ENCODE measurements around the gene LTK. TPM values are rescaled to one million over a fixed set of nuclear protein-coding genes. Genes with fewer than 3 reads are reported as not detected.
A peak's percentile ranks its signal among the peaks of the same experiment; 100 is the strongest.

Gene LTK
- total RNA-seq, 1 experiment from 2014 or later = 9.2 TPM

DNA sequence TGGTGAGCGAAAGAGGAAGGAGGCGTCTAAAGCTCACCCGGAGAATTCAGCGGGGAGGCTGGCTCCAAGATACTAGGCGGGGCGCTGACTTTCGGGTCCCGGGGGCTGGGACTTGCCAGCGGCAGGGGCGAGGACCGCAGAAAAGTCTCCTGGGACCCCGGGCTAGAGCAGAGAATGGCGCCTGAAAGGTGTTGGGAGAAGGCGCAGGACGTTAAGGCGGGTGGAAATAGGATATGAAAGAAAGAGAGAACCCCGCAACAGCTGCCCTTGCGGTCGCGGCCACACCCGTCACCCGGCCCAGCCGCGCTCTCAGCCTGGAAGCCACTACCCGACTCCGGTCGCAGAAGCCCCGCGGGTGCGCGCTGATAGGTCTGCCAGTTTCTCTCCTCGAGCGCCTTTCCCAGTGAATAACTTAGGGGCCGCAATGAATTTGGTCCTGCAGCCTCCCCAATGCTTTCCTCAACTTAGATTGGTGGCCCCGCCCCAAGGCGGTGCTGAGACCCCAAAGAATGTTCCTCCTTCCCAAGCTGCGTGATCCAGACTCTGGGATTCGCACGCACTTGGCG lies 604 bp downstream of the LTK start:
- Histone ChIP-seq H3K9me2 (ENCODE audit: insufficient read depth) (no peaks in the 10 kb centered on the region), H4K20me1 (ENCODE audit: insufficient read depth) (no peaks in the 10 kb centered on the region), H3K27me3 (ENCODE audit: insufficient read depth, low read length) (no peaks in the 10 kb centered on the region), H3K4me1 (ENCODE audit: control insufficient read depth in 1 of 2, insufficient read depth in 2 of 2, low read length in 2 of 2) (peaks cover 17 to 34% of the 10 kb centered on the region in 2 experiments), H3K9ac (ENCODE audit: low read length) (peak overlapping the region; percentile 63), H3K27ac (ENCODE audit: low read depth, low read length) (peak overlapping the region; percentile 52; the same call in 1 of the 2 replicates), H3K79me2 (ENCODE audit: insufficient read depth, low read length) (no peaks in the 10 kb centered on the region), H3K9me3 (ENCODE audit: control insufficient read depth in 1 of 2, insufficient read depth in 1 of 2, low read depth in 1 of 2, low read length in 2 of 2) (no peaks in the 10 kb centered on the region), H3K36me3 (ENCODE audit: control insufficient read depth in 1 of 2, insufficient read depth in 2 of 2, low read length in 2 of 2) (peaks cover 0 to 4% of the 10 kb centered on the region in 2 experiments; a peak in 1 of 4 replicates), H3K4me2 (ENCODE audit: low read length) (peak overlapping the region; percentile 100), H3K4me3 (replicated peaks in 1 of 2; ENCODE audit: low read depth in 1 of 2, low read length in 2 of 2) (peak overlapping the region; percentile 54 to 79), H2AFZ (ENCODE audit: low read depth, low read length, poor library complexity, severe bottlenecking) (peak overlapping the region; percentile 83)
- no TSS peak for BruUV-seq (replicated peaks)
- ChIA-PET CTCF (interaction anchor here (1.2 kb wide), 1 partner anchor 47 kb away, joined by 4 read pairs; no protein-coding TSS in a partner anchor), POLR2A (interaction anchor here (1.4 kb wide), 1 partner anchor 20 kb away, joined by 4 read pairs; no protein-coding TSS in a partner anchor), RAD21 (ENCODE audit: low non-redundant PET in 1 of 2, low total read pairs in 2 of 2, uncharacterized antibody in 2 of 2, unreplicated experiment in 2 of 2) (no interaction called here)
- intact Hi-C loops (cut with micrococcal nuclease) = no loop called here
- TF ChIP-seq, protein P1, sequence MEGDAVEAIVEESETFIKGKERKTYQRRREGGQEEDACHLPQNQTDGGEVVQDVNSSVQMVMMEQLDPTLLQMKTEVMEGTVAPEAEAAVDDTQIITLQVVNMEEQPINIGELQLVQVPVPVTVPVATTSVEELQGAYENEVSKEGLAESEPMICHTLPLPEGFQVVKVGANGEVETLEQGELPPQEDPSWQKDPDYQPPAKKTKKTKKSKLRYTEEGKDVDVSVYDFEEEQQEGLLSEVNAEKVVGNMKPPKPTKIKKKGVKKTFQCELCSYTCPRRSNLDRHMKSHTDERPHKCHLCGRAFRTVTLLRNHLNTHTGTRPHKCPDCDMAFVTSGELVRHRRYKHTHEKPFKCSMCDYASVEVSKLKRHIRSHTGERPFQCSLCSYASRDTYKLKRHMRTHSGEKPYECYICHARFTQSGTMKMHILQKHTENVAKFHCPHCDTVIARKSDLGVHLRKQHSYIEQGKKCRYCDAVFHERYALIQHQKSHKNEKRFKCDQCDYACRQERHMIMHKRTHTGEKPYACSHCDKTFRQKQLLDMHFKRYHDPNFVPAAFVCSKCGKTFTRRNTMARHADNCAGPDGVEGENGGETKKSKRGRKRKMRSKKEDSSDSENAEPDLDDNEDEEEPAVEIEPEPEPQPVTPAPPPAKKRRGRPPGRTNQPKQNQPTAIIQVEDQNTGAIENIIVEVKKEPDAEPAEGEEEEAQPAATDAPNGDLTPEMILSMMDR (IDR thresholded peaks at IDR 0.05 in 2 of 3, conservative IDR thresholded peaks at IDR 0.05 in 1 of 3; ENCODE audit: borderline replicate concordance in 1 of 3, insufficient read depth in 1 of 3, low read depth in 2 of 3, low read length in 2 of 3) = no peak
- TF ChIP-seq EZH2phosphoT487 (IDR thresholded peaks at IDR 0.05; ENCODE audit: borderline replicate concordance) = no peak
- no peak for TF ChIP-seq YY1 (IDR thresholded peaks at IDR 0.05; ENCODE audit: extremely low read depth, insufficient replicate concordance, low read depth, low read length)
- TF ChIP-seq POLR2A (IDR thresholded peaks at IDR 0.05; ENCODE audit: borderline replicate concordance, extremely low read depth, insufficient read depth, insufficient read length) = no peak
- no peak for TF ChIP-seq SIN3A (IDR thresholded peaks at IDR 0.05; ENCODE audit: low read depth)
- TF ChIP-seq EGR1 (IDR thresholded peaks at IDR 0.05; ENCODE audit: low read depth) = no peak
- no peak for TF ChIP-seq RAD21 (IDR thresholded peaks at IDR 0.05; ENCODE audit: low read depth)
- TF ChIP-seq, protein P2, sequence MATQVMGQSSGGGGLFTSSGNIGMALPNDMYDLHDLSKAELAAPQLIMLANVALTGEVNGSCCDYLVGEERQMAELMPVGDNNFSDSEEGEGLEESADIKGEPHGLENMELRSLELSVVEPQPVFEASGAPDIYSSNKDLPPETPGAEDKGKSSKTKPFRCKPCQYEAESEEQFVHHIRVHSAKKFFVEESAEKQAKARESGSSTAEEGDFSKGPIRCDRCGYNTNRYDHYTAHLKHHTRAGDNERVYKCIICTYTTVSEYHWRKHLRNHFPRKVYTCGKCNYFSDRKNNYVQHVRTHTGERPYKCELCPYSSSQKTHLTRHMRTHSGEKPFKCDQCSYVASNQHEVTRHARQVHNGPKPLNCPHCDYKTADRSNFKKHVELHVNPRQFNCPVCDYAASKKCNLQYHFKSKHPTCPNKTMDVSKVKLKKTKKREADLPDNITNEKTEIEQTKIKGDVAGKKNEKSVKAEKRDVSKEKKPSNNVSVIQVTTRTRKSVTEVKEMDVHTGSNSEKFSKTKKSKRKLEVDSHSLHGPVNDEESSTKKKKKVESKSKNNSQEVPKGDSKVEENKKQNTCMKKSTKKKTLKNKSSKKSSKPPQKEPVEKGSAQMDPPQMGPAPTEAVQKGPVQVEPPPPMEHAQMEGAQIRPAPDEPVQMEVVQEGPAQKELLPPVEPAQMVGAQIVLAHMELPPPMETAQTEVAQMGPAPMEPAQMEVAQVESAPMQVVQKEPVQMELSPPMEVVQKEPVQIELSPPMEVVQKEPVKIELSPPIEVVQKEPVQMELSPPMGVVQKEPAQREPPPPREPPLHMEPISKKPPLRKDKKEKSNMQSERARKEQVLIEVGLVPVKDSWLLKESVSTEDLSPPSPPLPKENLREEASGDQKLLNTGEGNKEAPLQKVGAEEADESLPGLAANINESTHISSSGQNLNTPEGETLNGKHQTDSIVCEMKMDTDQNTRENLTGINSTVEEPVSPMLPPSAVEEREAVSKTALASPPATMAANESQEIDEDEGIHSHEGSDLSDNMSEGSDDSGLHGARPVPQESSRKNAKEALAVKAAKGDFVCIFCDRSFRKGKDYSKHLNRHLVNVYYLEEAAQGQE (IDR thresholded peaks at IDR 0.05; ENCODE audit: low read depth) = no peak
- no peak for TF ChIP-seq JUND (IDR thresholded peaks at IDR 0.05)
- ATAC-seq (peak; percentile 53), DNase-seq (ENCODE audit: low read depth, low spot score) (no peak)

Data from HCT116 (cell line).